Suprapubic skin (tissue), 4 donors: ENCODE results near the gene SDHA.

Experiments
- EP300 ChIP-seq: sonication (generic); formaldehyde crosslinking; IDR thresholded peaks from one replicate; pipeline ENCODE4 v1.6.1; 2017; ENCODE audit warnings: antibody characterized with exemption
- POLR2A ChIP-seq, 2 donors: fragments of 450-650 bp; IDR thresholded peaks; one replicate each; pipeline ENCODE4 v1.6.1; 2017; ENCODE audit warnings: antibody characterized with exemption in 2 of 2, mild to moderate bottlenecking in 2 of 2, moderate library complexity in 2 of 2
- POLR2AphosphoS5 ChIP-seq, 3 donors: sonication (generic); formaldehyde crosslinking; IDR thresholded peaks; one replicate each; pipeline ENCODE4 v1.6.1; 2017; ENCODE audit warnings: antibody characterized with exemption in 3 of 3
- TF ChIP-seq, protein P1 (sequence below), 2 donors: fragments of 200-600 bp in 1 of 2; fragments of 450-650 bp in 1 of 2; sonication (generic) in 1 of 2; IDR thresholded peaks; one replicate each; pipeline ENCODE4 v1.5.1; 2016 to 2019; ENCODE audit warnings: antibody characterized with exemption in 2 of 2, mild to moderate bottlenecking in 1 of 2, moderate library complexity in 1 of 2

DNA sequence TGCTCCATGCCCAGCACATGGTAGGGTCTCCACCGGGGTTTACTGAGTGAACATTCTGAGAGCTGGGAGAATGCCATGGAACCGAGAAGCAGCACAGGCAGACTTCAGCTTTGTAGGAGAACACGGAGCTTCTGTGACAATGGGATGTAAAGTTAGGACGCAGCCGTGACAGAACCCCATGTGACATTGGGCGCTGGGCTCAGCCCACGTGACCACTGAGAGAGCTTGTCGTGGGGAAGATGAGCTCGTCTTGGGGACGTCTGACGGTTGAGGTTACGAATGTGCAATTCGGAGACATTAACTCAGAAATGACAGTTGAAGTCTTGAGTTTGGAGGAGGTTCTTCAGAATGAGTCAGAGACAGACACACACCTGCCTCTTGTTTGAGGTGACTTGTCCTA is 13.5 kb downstream of the SDHA start:
- TF ChIP-seq, protein P1, sequence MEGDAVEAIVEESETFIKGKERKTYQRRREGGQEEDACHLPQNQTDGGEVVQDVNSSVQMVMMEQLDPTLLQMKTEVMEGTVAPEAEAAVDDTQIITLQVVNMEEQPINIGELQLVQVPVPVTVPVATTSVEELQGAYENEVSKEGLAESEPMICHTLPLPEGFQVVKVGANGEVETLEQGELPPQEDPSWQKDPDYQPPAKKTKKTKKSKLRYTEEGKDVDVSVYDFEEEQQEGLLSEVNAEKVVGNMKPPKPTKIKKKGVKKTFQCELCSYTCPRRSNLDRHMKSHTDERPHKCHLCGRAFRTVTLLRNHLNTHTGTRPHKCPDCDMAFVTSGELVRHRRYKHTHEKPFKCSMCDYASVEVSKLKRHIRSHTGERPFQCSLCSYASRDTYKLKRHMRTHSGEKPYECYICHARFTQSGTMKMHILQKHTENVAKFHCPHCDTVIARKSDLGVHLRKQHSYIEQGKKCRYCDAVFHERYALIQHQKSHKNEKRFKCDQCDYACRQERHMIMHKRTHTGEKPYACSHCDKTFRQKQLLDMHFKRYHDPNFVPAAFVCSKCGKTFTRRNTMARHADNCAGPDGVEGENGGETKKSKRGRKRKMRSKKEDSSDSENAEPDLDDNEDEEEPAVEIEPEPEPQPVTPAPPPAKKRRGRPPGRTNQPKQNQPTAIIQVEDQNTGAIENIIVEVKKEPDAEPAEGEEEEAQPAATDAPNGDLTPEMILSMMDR (IDR thresholded peaks at IDR 0.05) = no peak
- no peak for TF ChIP-seq EP300
- no peak for TF ChIP-seq POLR2AphosphoS5 (IDR thresholded peaks at IDR 0.05)
- TF ChIP-seq POLR2A (IDR thresholded peaks at IDR 0.05) = no peak
